Measurements from ENCODE around the gene MMGT1.
A peak's percentile ranks its signal among the peaks of the same experiment; 100 is the strongest.

The MMGT1 gene

DNA sequence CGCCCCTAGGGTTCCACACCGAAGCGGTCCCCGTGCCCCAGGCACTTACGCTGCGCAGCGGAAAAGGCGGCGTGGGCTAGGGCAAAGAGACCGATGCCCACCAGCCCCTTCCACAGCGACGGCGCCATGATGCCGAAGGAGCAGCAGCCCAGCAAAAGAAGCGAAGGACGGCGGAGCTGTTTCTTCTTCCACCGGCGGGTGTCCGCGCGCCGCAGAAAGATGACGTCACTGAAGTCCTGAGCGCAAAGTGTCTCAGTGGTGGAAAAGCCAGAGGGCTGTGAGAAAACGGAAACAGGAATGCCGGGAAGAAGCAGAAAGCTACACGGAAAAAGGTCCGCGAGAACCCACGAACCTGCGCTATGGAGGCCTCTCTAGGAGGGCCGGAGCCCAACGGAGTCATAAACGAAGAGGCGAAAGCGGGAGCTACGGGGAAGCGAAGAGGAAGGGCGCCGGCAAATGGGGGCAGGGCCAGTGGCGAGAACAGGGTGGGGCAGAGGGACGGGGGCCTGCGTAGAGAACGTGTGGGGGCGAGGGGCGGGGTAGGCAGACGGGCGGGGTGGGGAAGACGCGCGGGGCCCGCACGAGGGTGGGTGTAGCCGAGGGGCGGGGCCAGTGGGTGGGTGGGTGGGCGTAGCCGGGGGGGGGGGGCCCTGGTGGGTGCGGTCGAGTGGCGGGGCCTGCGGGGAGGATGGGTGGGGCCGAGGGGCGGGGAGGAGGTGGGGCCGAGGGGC, at the start of gene MMGT1:
MMGT1 (minus strand) TSS at position 441 of the 731 bp plus-strand sequence; CDS start at position 128, 313 bp downstream.
- peak; percentile 77 for DNase-seq
- Mint-ChIP-seq H3K9me3 (no peaks in the 10 kb centered on the region), H3K27ac (peak within 1 kb of the TSS; percentile 89), H3K4me3 (peak within 1 kb of the TSS; percentile 94), H3K4me1 (peaks cover 25% of the 10 kb centered on the region), H3K36me3 (ENCODE audit: low read depth) (no peaks in the 10 kb centered on the region), H3K27me3 (no peaks in the 10 kb centered on the region)
- peak; percentile 92 for ATAC-seq

DNA sequence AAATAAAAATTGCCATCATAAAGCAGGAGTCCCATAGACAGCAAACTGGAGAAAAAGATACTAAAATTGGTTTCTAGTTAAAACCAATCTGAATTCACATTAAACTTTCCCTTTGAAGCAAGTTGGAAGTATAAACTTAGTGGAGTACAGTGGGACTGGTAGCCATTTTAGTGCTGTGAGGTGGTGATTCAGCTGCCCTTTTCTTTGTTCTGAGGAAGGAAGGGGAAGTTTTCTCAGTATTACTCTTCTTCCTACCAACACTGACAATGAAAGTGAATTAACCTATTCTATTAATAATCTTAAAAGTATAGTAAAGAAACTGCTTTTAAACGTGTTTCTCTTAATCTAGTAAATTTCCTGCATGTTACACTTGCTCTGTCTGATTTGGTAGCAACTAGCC, 48.1 kb upstream of the MMGT1 start:
- Mint-ChIP-seq H3K27ac (peak overlapping the region; percentile 82), H3K9me3 (no peaks in the 10 kb centered on the region), H3K4me3 (no peak overlapping the region), H3K4me1 (peaks cover 10% of the 10 kb centered on the region), H3K27me3 (no peaks in the 10 kb centered on the region), H3K36me3 (ENCODE audit: low read depth) (peaks cover 8% of the 10 kb centered on the region)
- no peak for DNase-seq
- peak; percentile 80 for ATAC-seq

DNA sequence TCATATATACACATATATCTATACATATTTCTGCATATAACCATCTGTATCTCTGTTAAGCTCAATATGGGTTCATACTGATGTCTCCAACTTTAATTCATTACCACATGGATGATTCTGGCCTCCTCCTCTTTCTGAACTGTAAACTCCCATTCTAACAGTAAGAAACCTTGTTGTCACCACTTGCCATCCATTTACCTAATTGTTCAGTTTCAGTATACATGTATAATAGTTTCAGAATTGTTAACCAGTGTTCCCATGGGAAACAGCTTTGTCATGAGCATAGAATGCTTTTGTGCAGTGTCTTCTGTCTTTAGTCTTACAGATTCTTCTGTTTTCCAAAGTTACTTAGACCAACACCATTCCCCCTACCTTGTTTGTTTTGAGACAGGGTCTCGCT, 47.4 kb upstream of the MMGT1 start:
- H3K9me3 Mint-ChIP-seq, result no peaks in the 10 kb centered on the region
- H3K27ac Mint-ChIP-seq, result peak overlapping the region; percentile 82

DNA sequence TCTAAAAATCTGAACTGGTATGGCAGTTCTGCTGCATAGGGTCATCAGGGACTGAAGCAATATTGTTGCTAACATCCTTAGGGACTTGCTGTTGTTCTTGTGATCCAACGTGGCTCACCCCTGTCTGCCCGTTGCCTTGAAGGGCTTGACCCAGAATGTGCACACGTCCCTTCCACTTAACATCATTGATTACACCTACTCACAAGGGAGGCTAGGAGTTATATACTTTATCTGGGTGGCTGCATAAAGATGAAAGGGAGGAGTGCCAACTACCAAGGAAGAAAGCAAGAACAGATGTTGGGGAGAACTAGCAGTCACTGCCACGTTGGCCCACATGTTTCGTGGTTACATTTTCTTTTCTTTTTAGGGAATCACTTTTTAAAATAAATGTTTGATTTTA, 45.4 kb upstream of the MMGT1 start:
- H3K4me3 Mint-ChIP-seq, result no peak overlapping the region
- no peaks in the 10 kb centered on the region for H3K27me3 Mint-ChIP-seq
- no peak for ATAC-seq
- H3K9me3 Mint-ChIP-seq, result no peaks in the 10 kb centered on the region
- no peak for DNase-seq
- no peak overlapping the region for H3K27ac Mint-ChIP-seq
- peaks cover 10% of the 10 kb centered on the region for H3K4me1 Mint-ChIP-seq
- peaks cover 15% of the 10 kb centered on the region for H3K36me3 Mint-ChIP-seq (ENCODE audit: low read depth)

More for the DNA sequence above, 47.4 kb upstream of the MMGT1 start:
- ATAC-seq, result no peak
- DNase-seq, result no peak
- Mint-ChIP-seq H3K4me1 (peaks cover 10% of the 10 kb centered on the region), H3K4me3 (no peak overlapping the region), H3K27me3 (no peaks in the 10 kb centered on the region), H3K36me3 (ENCODE audit: low read depth) (peaks cover 9% of the 10 kb centered on the region)

DNA sequence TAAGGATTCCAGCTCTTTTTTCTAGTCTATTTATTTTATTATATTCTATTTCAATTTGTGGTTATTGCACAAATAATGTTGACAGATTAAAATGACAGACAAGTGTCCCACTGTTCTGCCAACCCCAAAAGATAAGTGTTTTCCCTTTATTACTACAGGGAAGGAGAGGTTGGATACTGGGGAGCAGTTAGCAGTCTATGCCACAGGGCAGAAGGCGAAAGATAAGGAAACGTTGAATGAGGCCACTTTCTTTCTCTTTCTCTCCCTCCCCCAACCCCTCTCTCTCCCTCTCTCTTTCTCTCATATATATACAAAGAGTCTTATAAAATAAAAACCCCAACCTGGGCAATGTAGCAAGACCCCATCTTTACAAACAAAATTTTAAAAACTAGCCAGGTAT, 43.1 kb upstream of the MMGT1 start:
- no peak for ATAC-seq
- Mint-ChIP-seq H3K4me3 (no peak overlapping the region), H3K27ac (no peak overlapping the region), H3K36me3 (ENCODE audit: low read depth) (peaks cover 11% of the 10 kb centered on the region), H3K27me3 (no peaks in the 10 kb centered on the region), H3K4me1 (peaks cover 9% of the 10 kb centered on the region), H3K9me3 (no peaks in the 10 kb centered on the region)
- no peak for DNase-seq

DNA sequence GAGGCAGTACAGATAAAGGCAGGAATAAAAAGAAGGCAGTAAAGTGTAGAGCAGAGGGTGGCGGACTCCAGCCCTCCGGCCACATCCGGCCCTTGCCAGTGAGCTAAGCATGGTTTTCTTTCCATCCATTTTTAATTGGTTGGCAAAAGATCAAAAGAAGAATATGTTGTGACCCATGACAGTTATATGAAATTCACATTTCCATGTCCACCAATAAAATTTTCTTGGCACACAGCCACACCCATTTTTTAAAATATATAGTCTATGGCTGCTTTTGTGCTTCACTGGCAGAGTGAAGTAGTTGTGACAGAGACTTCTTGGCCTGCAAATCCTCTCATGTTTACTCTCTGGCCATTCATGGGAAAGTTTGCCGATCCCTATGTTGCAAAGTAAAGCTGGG, 41.2 kb upstream of the MMGT1 start:
- Mint-ChIP-seq H3K4me3 (no peak overlapping the region), H3K9me3 (no peaks in the 10 kb centered on the region), H3K36me3 (ENCODE audit: low read depth) (peaks cover 11% of the 10 kb centered on the region)

DNA sequence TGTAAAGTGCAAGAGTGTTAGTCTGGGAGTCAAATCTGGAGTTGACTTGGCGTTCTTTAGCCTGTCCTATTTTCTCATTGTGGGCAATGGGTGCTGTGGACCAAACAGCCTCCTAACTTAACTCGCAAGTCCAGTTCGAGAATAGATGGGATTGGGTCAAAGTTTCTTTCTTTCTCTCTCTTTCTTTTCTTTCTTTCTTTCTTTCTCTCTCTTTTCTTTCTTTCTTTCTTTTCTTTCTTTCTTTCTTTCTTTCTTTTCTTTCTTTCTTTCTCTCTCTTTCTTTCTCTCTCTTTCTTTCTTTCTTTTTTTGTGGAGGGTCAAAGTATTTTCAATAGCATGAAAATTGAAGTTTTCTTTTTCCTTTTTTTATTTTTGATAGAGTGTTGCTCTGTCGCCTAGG, 14.5 kb upstream of the MMGT1 start:
- no peak for ATAC-seq
- H3K9me3 Mint-ChIP-seq, result no peaks in the 10 kb centered on the region
- no peaks in the 10 kb centered on the region for H3K27me3 Mint-ChIP-seq
- H3K27ac Mint-ChIP-seq, result no peak overlapping the region
- no peak for DNase-seq
- no peak overlapping the region for H3K4me3 Mint-ChIP-seq
- peaks cover 4% of the 10 kb centered on the region for H3K36me3 Mint-ChIP-seq (ENCODE audit: low read depth)
- H3K4me1 Mint-ChIP-seq, result peaks cover 25% of the 10 kb centered on the region

More for the DNA sequence above, 41.2 kb upstream of the MMGT1 start:
- ATAC-seq (no peak), DNase-seq (no peak)
- Mint-ChIP-seq H3K27ac (no peak overlapping the region), H3K27me3 (no peaks in the 10 kb centered on the region), H3K4me1 (no peaks in the 10 kb centered on the region)

DNA sequence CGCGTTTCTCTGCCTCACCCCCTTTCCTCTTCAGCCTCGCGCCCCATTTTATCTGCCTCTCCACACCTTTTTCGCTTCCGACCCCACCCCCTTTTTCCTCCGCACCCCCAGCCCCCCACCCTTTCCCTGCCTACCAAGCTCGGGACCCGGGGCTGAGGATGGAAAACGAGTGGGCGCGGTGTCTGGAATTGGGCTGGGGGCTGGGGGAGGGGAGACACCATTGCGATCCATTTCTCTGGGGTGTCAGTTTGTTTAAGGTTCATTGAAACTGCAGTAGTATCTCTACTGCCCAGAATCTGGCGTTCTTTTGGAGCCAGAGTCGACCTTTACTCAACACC, 12.2 kb upstream of the MMGT1 start:
- ATAC-seq (no peak), DNase-seq (no peak)
- no peaks in the 10 kb centered on the region for H3K27me3 Mint-ChIP-seq
- H3K27ac Mint-ChIP-seq, result peak overlapping the region; percentile 31
- H3K4me1 Mint-ChIP-seq, result peaks cover 35% of the 10 kb centered on the region
- H3K4me3 Mint-ChIP-seq, result peak overlapping the region; percentile 83
- peaks cover 2% of the 10 kb centered on the region for H3K36me3 Mint-ChIP-seq (ENCODE audit: low read depth)
- no peaks in the 10 kb centered on the region for H3K9me3 Mint-ChIP-seq

DNA sequence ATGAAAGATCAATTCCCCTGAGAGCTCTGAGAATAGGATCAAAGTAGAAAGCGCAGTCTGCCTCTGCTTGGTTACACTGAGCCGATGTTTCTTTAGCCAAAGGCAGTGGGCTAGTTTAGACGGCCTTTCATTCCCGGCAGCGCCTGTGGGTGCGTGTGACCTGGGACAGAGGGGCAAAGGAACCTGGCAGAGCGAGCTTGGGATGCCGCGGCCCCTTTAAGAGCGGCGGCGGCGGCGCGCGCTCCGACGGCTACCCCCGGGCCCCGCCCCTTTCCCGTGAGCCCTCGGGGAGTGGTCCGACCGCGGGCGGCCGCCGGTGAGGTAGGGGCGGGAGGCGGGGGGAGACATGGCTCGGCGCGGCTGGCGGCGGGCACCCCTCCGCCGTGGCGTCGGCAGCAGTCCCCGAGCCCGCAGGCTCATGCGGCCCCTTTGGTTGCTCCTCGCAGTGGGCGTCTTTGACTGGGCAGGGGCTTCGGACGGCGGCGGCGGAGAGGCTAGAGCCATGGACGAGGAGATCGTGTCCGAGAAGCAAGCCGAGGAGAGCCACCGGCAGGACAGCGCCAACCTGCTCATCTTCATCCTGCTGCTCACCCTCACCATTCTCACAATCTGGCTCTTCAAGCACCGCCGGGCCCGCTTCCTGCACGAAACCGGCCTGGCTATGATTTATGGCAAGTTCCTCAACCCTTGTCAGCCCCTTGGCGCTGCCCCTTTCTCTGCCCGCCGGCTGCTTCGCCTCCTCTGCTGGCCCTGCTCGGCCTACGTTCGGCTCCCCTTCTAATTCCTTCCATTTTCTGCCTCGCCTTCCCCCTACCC, 11.6 kb upstream of the MMGT1 start, which contains the start of gene SLC9A6:
SLC9A6 (plus strand) TSS at position 279 of the 816 bp plus-strand sequence; CDS start at position 503, 224 bp downstream.
- peak; percentile 73 for DNase-seq
- peak within 1 kb of the TSS; percentile 83 for H3K4me3 Mint-ChIP-seq
- H3K36me3 Mint-ChIP-seq (ENCODE audit: low read depth), result peaks cover 2% of the 10 kb centered on the region
- H3K9me3 Mint-ChIP-seq, result no peaks in the 10 kb centered on the region
- no peaks in the 10 kb centered on the region for H3K27me3 Mint-ChIP-seq
- H3K4me1 Mint-ChIP-seq, result peaks cover 36% of the 10 kb centered on the region
- peak within 1 kb of the TSS; percentile 90 for H3K27ac Mint-ChIP-seq
- peak; percentile 91 for ATAC-seq

DNA sequence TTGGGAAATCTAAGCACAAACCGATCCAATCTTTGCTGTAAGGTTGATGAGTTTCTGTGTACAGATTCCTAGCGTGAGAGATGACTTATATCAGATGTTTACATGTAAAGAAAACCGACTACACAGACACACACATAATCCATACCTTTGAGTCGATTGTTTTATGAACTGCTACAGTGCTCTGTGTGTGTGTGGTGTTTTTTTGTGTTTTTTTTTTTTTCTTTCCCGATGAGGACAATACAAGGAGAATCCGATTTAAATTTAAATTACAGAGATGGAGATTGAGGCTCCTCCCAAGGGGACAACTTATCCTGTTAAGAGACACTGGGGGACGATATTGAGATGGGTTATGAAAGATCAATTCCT, 11.0 kb upstream of the MMGT1 start:
- peak; percentile 27 for ATAC-seq
- H3K4me1 Mint-ChIP-seq, result peaks cover 36% of the 10 kb centered on the region

DNA sequence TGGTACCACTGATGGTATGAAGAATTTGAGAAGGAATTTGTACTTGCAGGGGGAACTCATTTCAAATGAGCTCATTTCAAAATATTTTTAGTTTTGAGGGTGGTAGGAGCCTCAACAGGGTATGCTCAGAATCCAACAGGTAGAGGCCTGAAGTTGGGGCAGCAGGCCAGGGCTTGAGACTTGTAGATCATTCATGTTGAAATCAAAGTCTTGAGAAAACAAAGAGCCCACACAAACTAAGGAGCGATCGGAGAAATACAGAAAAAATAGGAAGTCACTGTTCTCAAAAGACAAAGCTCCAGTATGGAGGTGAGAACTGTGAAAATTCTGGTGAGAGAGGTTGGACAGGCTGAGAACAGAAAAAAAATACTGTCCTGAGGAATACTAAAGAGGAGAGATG, 10.5 kb upstream of the MMGT1 start:
- Mint-ChIP-seq H3K27me3 (no peaks in the 10 kb centered on the region), H3K4me1 (peaks cover 36% of the 10 kb centered on the region)

More for the DNA sequence above, 11.0 kb upstream of the MMGT1 start:
- H3K36me3 Mint-ChIP-seq (ENCODE audit: low read depth), result peaks cover 2% of the 10 kb centered on the region
- H3K27ac Mint-ChIP-seq, result peak overlapping the region; percentile 90
- H3K9me3 Mint-ChIP-seq, result no peaks in the 10 kb centered on the region
- no peak for DNase-seq
- H3K27me3 Mint-ChIP-seq, result no peaks in the 10 kb centered on the region
- H3K4me3 Mint-ChIP-seq, result peak overlapping the region; percentile 83

DNA sequence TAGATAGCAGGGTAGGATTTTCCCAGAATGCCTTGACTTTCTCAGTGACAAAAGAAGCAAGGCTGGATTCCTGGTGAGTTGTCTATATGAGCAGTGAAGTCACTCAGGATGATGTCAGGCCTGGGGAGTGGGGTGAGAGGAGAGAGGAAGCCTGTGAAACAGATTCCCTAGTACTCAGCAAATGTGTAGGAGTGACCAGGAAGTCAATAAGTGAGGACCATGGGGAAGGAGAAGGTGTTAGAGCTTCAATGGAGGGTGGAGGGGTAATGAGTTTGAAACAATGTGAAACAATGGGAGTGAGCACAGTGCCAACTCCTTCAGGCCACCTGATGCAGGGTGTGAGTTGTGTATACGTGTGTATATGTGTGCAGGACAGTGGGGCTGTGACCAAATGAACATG, 9.1 kb upstream of the MMGT1 start:
- H3K36me3 Mint-ChIP-seq (ENCODE audit: low read depth), result no peaks in the 10 kb centered on the region
- ATAC-seq (no peak), DNase-seq (no peak)
- peaks cover 31% of the 10 kb centered on the region for H3K4me1 Mint-ChIP-seq
- H3K4me3 Mint-ChIP-seq, result peak overlapping the region; percentile 83
- H3K27ac Mint-ChIP-seq, result peak overlapping the region; percentile 90
- no peaks in the 10 kb centered on the region for H3K27me3 Mint-ChIP-seq
- no peaks in the 10 kb centered on the region for H3K9me3 Mint-ChIP-seq

More for the DNA sequence above, 10.5 kb upstream of the MMGT1 start:
- ATAC-seq, result no peak
- H3K9me3 Mint-ChIP-seq, result no peaks in the 10 kb centered on the region
- peak overlapping the region; percentile 90 for H3K27ac Mint-ChIP-seq
- H3K36me3 Mint-ChIP-seq (ENCODE audit: low read depth), result no peaks in the 10 kb centered on the region
- no peak for DNase-seq
- peak overlapping the region; percentile 83 for H3K4me3 Mint-ChIP-seq

DNA sequence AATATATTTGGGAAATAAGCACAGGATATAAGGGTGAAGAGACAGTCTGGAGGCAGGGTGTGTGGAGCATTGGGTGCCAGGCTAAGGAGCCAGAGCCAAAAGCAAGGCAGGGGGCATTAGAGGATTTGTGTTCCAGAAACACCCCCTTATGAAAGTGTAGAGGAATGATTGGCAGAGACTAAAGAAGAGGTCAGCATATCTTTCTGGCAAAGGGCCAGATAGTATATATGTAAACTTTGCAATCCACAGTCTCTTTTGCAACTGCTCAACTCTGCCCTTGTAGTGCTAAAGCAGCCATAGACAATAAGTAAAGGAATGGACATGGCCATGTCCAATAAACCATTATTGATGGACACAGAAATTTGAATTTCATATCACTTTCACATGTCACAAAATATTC, 7.9 kb upstream of the MMGT1 start:
- Mint-ChIP-seq H3K4me3 (no peak overlapping the region), H3K36me3 (ENCODE audit: low read depth) (no peaks in the 10 kb centered on the region), H3K4me1 (peaks cover 33% of the 10 kb centered on the region), H3K9me3 (no peaks in the 10 kb centered on the region), H3K27ac (no peak overlapping the region), H3K27me3 (no peaks in the 10 kb centered on the region)
- no peak for DNase-seq
- ATAC-seq, result no peak

DNA sequence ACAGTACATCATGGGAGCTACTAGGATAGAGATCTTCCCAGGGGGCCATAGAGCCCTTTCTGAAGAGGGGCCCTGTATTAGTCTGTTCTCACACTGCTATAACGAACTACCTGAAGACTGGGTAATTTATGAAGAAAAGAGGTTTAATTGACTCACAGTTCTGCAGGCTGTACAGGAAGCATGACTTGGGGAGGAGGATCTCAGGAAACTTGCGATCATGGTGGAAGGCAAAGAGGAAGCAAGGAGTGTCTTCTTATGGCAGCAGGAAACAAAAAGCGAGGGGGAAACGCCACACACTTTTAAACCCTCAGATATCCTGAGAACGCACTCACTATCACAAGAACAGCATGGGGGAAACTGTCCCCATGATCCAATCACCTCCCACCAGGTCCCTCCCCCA, 7.2 kb upstream of the MMGT1 start:
- ATAC-seq, result no peak
- no peak for DNase-seq
- Mint-ChIP-seq H3K4me1 (peaks cover 33% of the 10 kb centered on the region), H3K27ac (peak overlapping the region; percentile 23), H3K4me3 (no peak overlapping the region), H3K27me3 (no peaks in the 10 kb centered on the region), H3K36me3 (ENCODE audit: low read depth) (no peaks in the 10 kb centered on the region), H3K9me3 (no peaks in the 10 kb centered on the region)

DNA sequence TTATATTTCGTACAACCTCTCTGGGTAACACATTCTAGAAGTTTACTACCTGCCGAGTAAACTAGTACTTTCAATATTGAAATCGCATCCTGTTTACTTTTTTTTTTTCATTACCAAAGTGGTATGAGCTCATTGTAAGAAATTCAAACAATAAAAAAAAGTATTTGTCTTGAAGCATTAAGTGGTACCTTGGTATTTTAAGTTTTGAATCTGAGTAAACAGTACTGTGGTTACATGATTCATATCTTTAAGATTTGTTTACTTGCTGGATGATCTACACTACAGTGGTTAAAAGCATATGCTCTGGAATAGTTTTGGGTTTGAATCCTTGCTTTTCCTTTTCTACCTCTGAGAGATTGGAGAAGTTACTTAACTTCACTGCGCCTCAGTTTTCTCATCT, 3.8 kb upstream of the MMGT1 start:
- Mint-ChIP-seq H3K36me3 (ENCODE audit: low read depth) (no peaks in the 10 kb centered on the region), H3K4me1 (peaks cover 23% of the 10 kb centered on the region), H3K27me3 (no peaks in the 10 kb centered on the region), H3K9me3 (no peaks in the 10 kb centered on the region), H3K27ac (no peak overlapping the region), H3K4me3 (no peak overlapping the region)
- ATAC-seq (no peak), DNase-seq (no peak)

Data from activated naive CD8-positive, alpha-beta T cell treated with anti-CD3 and anti-CD28 coated beads, Interleukin-2, amount 50 U/mL, for 24 hours (primary cell).